HEK293 (cell line): ENCODE results near the gene SERINC3.

Experiments used
- CTCF ChIA-PET: fragments of 350-600 bp; formaldehyde crosslinking; extraction: SDS; loops from one replicate; lab custom pipeline; 2021; ENCODE audit warnings: antibody characterized with exemption; lab: Yijun Ruan, JAX
- POLR2A ChIA-PET: fragments of 300-600 bp; formaldehyde crosslinking; extraction: SDS; loops from one replicate; lab custom pipeline; 2020; ENCODE audit warnings: antibody characterized with exemption, inconsistent platforms; lab: Yijun Ruan, JAX
- H3K27ac ChIP-seq: fragments of 200-500 bp; sonication (Bioruptor generic); 2 replicates; pipeline ENCODE4 v1.5.1; 2014; ENCODE audit warnings: low read depth, low read length, control low read depth, inconsistent platforms; ENCODE audit errors: extremely low read depth
- H3K36me3 ChIP-seq, 2 experiments: fragments of 200-500 bp in 1 of 2; sonication (Bioruptor generic) in 1 of 2; 1 replicate in 1 of 2; 2 replicates in 1 of 2; pipeline ENCODE4 v1.5.1; 2014 to 2017; ENCODE audit warnings: inconsistent platforms in 2 of 2, low read length in 2 of 2; ENCODE audit not compliant: control insufficient read depth in 2 of 2, insufficient read depth in 1 of 2
- H3K4me1 ChIP-seq: fragments of 200-500 bp; sonication (Bioruptor generic); 2 replicates; pipeline ENCODE4 v1.5.1; 2014; ENCODE audit warnings: mild to moderate bottlenecking, low read length, inconsistent platforms; ENCODE audit not compliant: control insufficient read depth, insufficient read depth
- H3K4me3 ChIP-seq: 2 replicates; pipeline ENCODE4 v1.5.1; 2011; ENCODE audit warnings: low read depth, mild to moderate bottlenecking, control low read depth, low read length, moderate library complexity
- H3K9me3 ChIP-seq: fragments of 200-500 bp; sonication (Bioruptor generic); 2 replicates; pipeline ENCODE4 v1.5.1; 2014; ENCODE audit warnings: low read depth, low read length, inconsistent platforms; ENCODE audit not compliant: control insufficient read depth, insufficient read depth
- EGR2 ChIP-seq: fragments of 450-650 bp; formaldehyde crosslinking; IDR thresholded peaks from 2 replicates; pipeline ENCODE4 v1.5.1; 2016; ENCODE audit warnings: low read depth, missing biosample characterization, missing genetic modification characterization
- FEZF1 ChIP-seq: fragments of 450-650 bp; formaldehyde crosslinking; IDR thresholded peaks from 2 replicates; pipeline ENCODE4 v1.5.1; 2016; ENCODE audit warnings: missing biosample characterization, missing genetic modification characterization
- GFI1B ChIP-seq: fragments of 450-650 bp; formaldehyde crosslinking; IDR thresholded peaks from 2 replicates; pipeline ENCODE4 v1.5.1; 2016; ENCODE audit warnings: missing biosample characterization, missing genetic modification characterization
- GLI4 ChIP-seq: fragments of 450-650 bp; formaldehyde crosslinking; IDR thresholded peaks from 2 replicates; pipeline ENCODE4 v1.5.1; 2016; ENCODE audit warnings: missing biosample characterization, missing genetic modification characterization
- IKZF3 ChIP-seq: fragments of 450-650 bp; IDR thresholded peaks from 2 replicates; pipeline ENCODE4 v1.5.0; 2018; ENCODE audit warnings: missing biosample characterization, mild to moderate bottlenecking, missing genetic modification characterization, moderate library complexity
- MYNN ChIP-seq: fragments of 450-650 bp; formaldehyde crosslinking; IDR thresholded peaks from 2 replicates; pipeline ENCODE4 v1.5.1; 2016; ENCODE audit warnings: missing biosample characterization, missing genetic modification characterization, borderline replicate concordance
- SP3 ChIP-seq: fragments of 450-650 bp; formaldehyde crosslinking; IDR thresholded peaks from 2 replicates; pipeline ENCODE4 v1.5.1; 2016; ENCODE audit warnings: missing biosample characterization, missing genetic modification characterization
- TRIM28 ChIP-seq: IDR thresholded peaks from 2 replicates; pipeline ENCODE4 v1.6.1; 2011; ENCODE audit warnings: low read length, control low read depth, borderline replicate concordance
- YY2 ChIP-seq: fragments of 450-650 bp; formaldehyde crosslinking; IDR thresholded peaks from 2 replicates; pipeline ENCODE4 v1.5.1; 2016; ENCODE audit warnings: missing biosample characterization, missing genetic modification characterization
- ZEB2 ChIP-seq: fragments of 450-650 bp; formaldehyde crosslinking; IDR thresholded peaks from 2 replicates; pipeline ENCODE4 v1.5.1; 2016; ENCODE audit warnings: missing biosample characterization, missing genetic modification characterization
- ZFHX2 ChIP-seq: fragments of 450-650 bp; formaldehyde crosslinking; conservative IDR thresholded peaks from 2 replicates; pipeline ENCODE4 v1.5.1; 2016; ENCODE audit warnings: missing biosample characterization, missing genetic modification characterization
- ZNF133 ChIP-seq: fragments of 450-650 bp; formaldehyde crosslinking; IDR thresholded peaks from 2 replicates; pipeline ENCODE4 v1.5.1; 2016; ENCODE audit warnings: missing biosample characterization, missing genetic modification characterization
- ZNF426 ChIP-seq: fragments of 450-650 bp; formaldehyde crosslinking; IDR thresholded peaks from 2 replicates; pipeline ENCODE4 v1.5.1; 2017; ENCODE audit warnings: missing biosample characterization, missing genetic modification characterization, mild to moderate bottlenecking, inconsistent platforms, moderate library complexity
- ZNF621 ChIP-seq: fragments of 450-650 bp; formaldehyde crosslinking; IDR thresholded peaks from 2 replicates; pipeline ENCODE4 v1.5.1; 2017; ENCODE audit warnings: missing biosample characterization, missing genetic modification characterization
- ZNF624 ChIP-seq: fragments of 450-650 bp; formaldehyde crosslinking; IDR thresholded peaks from 2 replicates; pipeline ENCODE4 v1.5.1; 2017; ENCODE audit warnings: missing biosample characterization, missing genetic modification characterization
- ZNF785 ChIP-seq: fragments of 450-650 bp; formaldehyde crosslinking; IDR thresholded peaks from 2 replicates; pipeline ENCODE4 v1.5.1; 2016; ENCODE audit warnings: missing biosample characterization, missing genetic modification characterization
- ZNF830 ChIP-seq: fragments of 450-650 bp; IDR thresholded peaks from 2 replicates; pipeline ENCODE4 v1.5.0; 2018; ENCODE audit warnings: missing biosample characterization, missing genetic modification characterization, low read depth, mild to moderate bottlenecking, moderate library complexity
- ZSCAN23 ChIP-seq: fragments of 450-650 bp; formaldehyde crosslinking; IDR thresholded peaks from 2 replicates; pipeline ENCODE4 v1.5.1; 2016; ENCODE audit warnings: missing biosample characterization, missing genetic modification characterization
- ZXDB ChIP-seq: fragments of 450-650 bp; formaldehyde crosslinking; IDR thresholded peaks from 2 replicates; pipeline ENCODE4 v1.5.1; 2016; ENCODE audit warnings: missing biosample characterization, missing genetic modification characterization
- TF ChIP-seq, protein P1 (sequence below): fragments of 450-650 bp; formaldehyde crosslinking; IDR thresholded peaks from 2 replicates; pipeline ENCODE4 v1.5.1; 2017; ENCODE audit warnings: missing biosample characterization, missing genetic modification characterization
- TF ChIP-seq, protein P2 (sequence below): fragments of 450-650 bp; formaldehyde crosslinking; IDR thresholded peaks from 2 replicates; pipeline ENCODE4 v1.5.1; 2017; ENCODE audit warnings: missing biosample characterization, mild to moderate bottlenecking, missing genetic modification characterization, moderate library complexity

Gene SERINC3

DNA sequence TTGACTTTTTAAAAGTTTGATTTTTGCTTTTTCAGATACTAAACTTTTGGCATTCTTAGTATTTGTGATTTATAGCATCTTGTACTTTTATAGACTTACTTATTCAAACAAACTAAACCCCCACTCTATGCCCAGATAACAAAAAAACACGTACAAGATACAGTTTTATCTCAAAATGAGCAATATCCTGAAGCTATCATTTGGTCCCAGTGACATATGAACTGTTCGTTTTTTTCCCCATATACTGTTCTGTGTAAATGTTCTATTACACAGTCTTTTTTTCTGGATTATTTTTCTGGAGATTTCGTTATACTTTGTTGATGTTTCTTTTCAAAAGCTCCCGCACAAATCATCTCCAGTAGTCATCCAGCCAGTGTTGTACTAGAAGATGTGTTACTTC lies 27.3 kb upstream of the SERINC3 start:
- Histone ChIP-seq H3K9me3 (no peaks in the 10 kb centered on the region), H3K27ac (no peak overlapping the region), H3K36me3 (no peaks in the 10 kb centered on the region), H3K4me1 (peaks cover 21% of the 10 kb centered on the region), H3K4me3 (no peak overlapping the region)
- POLR2A ChIA-PET, result no interaction called here
- CTCF ChIA-PET, result interaction anchor here (0.7 to 1.6 kb wide), 5 partner anchors 11 to 61 kb away, joined by 3 to 6 read pairs (median 4); no protein-coding TSS in a partner anchor
- TF ChIP-seq ZNF785 (tag by site-specific recombination) (no peak), ZEB2 (tag by site-specific recombination) (peak; percentile 9; the same call in 1 of the 2 replicates), ZNF426 (tag by site-specific recombination) (no peak), ZSCAN23 (tag by site-specific recombination) (no peak), ZXDB (peak; percentile 46; the same call in 1 of the 2 replicates), FEZF1 (tag by site-specific recombination) (peak; percentile 96), ZNF133 (no peak)
- TF ChIP-seq, protein P1, sequence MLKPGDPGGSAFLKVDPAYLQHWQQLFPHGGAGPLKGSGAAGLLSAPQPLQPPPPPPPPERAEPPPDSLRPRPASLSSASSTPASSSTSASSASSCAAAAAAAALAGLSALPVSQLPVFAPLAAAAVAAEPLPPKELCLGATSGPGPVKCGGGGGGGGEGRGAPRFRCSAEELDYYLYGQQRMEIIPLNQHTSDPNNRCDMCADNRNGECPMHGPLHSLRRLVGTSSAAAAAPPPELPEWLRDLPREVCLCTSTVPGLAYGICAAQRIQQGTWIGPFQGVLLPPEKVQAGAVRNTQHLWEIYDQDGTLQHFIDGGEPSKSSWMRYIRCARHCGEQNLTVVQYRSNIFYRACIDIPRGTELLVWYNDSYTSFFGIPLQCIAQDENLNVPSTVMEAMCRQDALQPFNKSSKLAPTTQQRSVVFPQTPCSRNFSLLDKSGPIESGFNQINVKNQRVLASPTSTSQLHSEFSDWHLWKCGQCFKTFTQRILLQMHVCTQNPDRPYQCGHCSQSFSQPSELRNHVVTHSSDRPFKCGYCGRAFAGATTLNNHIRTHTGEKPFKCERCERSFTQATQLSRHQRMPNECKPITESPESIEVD (tag by site-specific recombination), result peak; percentile 97

DNA sequence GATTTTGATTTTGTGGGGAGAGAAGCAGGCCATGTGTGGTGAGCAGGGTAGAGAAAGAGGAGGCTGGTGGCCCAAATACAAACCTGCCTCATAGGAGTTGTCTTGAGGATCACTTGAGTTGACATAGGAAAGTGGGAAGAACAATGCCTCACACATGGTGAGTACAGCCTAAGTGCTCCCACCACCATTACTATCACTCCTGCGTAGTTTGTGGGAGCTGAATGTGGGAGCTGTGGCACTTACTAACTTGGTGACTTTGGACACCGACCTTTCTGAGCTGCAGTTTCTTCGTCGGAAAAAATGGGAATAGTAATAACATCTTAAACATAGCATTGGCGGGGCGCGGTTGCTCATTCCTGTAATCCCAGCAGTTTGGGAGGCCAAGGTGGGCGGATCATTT lies 25.5 kb upstream of the SERINC3 start:
- H3K9me3 ChIP-seq, result no peaks in the 10 kb centered on the region
- no peak overlapping the region for H3K4me3 ChIP-seq
- ChIA-PET POLR2A (no interaction called here), CTCF (interaction anchor here (0.6 to 1.0 kb wide), 3 partner anchors 24 to 382 kb away, joined by 3 read pairs; no protein-coding TSS in a partner anchor)
- H3K36me3 ChIP-seq, result no peaks in the 10 kb centered on the region
- TF ChIP-seq MYNN (tag by site-specific recombination) (no peak), ZNF830 (tag by site-specific recombination) (no peak), EGR2 (tag by site-specific recombination) (peak; percentile 89), ZFHX2 (tag by site-specific recombination) (peak; percentile 72)
- no peak overlapping the region for H3K27ac ChIP-seq
- peaks cover 13% of the 10 kb centered on the region for H3K4me1 ChIP-seq

DNA sequence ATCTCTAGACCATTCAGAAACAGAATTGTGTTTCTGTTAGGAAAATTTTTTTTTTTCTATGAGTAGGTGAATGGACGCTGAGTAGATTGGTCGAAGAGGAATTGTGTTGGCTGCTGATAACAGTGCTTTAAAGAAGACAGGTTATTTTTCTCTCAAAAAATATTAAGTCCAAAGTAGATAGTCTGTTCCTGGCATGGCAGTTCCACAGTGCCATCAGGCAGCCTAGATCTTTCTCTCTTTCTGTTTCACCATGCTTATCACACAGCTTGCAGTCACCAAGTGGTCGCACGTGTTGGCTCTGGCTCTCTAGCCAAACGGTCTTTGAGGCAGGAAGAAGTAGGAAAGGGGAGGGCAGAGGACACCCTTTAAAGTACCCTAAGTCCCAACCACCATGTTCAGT lies 22.4 kb upstream of the SERINC3 start:
- TF ChIP-seq GLI4 (tag by site-specific recombination) (no peak), SP3 (tag by site-specific recombination) (no peak), YY2 (tag by site-specific recombination) (no peak), IKZF3 (tag by site-specific recombination) (no peak), GFI1B (tag by site-specific recombination) (no peak), TRIM28 (no peak), ZNF621 (tag by site-specific recombination) (no peak), ZNF624 (tag by site-specific recombination) (no peak)
- TF ChIP-seq, protein P2, sequence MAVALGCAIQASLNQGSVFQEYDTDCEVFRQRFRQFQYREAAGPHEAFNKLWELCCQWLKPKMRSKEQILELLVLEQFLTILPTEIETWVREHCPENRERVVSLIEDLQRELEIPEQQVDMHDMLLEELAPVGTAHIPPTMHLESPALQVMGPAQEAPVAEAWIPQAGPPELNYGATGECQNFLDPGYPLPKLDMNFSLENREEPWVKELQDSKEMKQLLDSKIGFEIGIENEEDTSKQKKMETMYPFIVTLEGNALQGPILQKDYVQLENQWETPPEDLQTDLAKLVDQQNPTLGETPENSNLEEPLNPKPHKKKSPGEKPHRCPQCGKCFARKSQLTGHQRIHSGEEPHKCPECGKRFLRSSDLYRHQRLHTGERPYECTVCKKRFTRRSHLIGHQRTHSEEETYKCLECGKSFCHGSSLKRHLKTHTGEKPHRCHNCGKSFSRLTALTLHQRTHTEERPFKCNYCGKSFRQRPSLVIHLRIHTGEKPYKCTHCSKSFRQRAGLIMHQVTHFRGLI, result no peak
- TF ChIP-seq, all 188 proteins: peak for 0
- ChIA-PET CTCF (interaction anchor here (0.6 kb wide), 1 partner anchor 863 kb away, joined by 3 read pairs; no protein-coding TSS in a partner anchor), POLR2A (no interaction called here)
- no peak overlapping the region for H3K27ac ChIP-seq
- peaks cover 8% of the 10 kb centered on the region; the same call in 1 of the 2 replicates for H3K4me1 ChIP-seq
- no peaks in the 10 kb centered on the region for H3K9me3 ChIP-seq
- no peak overlapping the region for H3K4me3 ChIP-seq
- H3K36me3 ChIP-seq, result no peaks in the 10 kb centered on the region
